Measurements from ENCODE around the gene HOXB1.

DNA sequence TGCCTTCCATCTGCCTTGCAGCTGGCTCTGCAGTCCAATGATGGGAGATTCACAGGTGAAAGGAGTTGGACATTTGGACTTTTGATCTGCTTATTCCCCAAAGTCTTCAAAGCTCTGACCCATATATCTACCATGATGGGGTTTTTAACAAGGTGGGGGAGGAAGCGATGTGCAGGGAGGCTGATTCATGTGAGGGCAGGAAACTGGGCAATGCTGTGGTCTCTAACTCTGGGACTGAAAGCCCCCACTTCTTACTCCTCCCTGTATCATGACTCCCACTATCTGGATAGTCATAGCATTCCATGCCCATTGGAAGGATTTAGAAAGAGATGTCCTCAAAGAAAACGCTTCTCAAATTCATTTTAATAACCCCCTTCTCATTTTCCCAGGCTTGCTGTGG is 16.3 kb downstream of the HOXB1 start:
- TF ChIP-seq MAFF (IDR thresholded peaks at IDR 0.05; ENCODE audit: low read depth, low read length) = no peak
- TF ChIP-seq MXI1 (IDR thresholded peaks at IDR 0.05; ENCODE audit: borderline replicate concordance, low read depth, low read length) = no peak
- TF ChIP-seq ZNF274 (CRISPR knock-in tag; IDR thresholded peaks at IDR 0.05) = no peak
- TF ChIP-seq MTA3 (CRISPR knock-in tag; IDR thresholded peaks at IDR 0.05) = no peak
- TF ChIP-seq PHF8 (CRISPR knock-in tag; IDR thresholded peaks at IDR 0.05) = no peak
- TF ChIP-seq GFI1 (CRISPR knock-in tag; IDR thresholded peaks at IDR 0.05; ENCODE audit: borderline replicate concordance) = no peak
- TF ChIP-seq ELF4 (CRISPR knock-in tag; IDR thresholded peaks at IDR 0.05; ENCODE audit: borderline replicate concordance) = no peak
